H1 (cell line): Measurements from ENCODE around the gene PHYHD1. TPM values are rescaled to one million over a fixed set of nuclear protein-coding genes. Genes with fewer than 3 reads are reported as not detected.

Experiments used
- CTCF ChIA-PET: fragments of 300-600 bp; sonication (Branson Sonifier 250); formaldehyde crosslinking; loops from one replicate; lab custom pipeline; 2021; ENCODE audit not compliant: partially characterized antibody; lab: Charles Lee
- POLR2A ChIA-PET: fragments of 300-600 bp; sonication (Branson Sonifier 250); formaldehyde crosslinking; loops from one replicate; lab custom pipeline; 2021; ENCODE audit warnings: inconsistent platforms; ENCODE audit not compliant: partially characterized antibody; lab: Charles Lee
- DNase-seq, 2 experiments: peaks; one replicate each; pipeline versions ENCODE4 v3.0.0 to v3.0.0-alpha.2; 2010 to 2022; ENCODE audit warnings: low spot score in 2 of 2, low read depth in 1 of 2, mixed read lengths in 1 of 2
- FAIRE-seq: peaks from 2 replicates; lab custom pipeline; 2011; peaks lifted over from hg19 to GRCh38; lab: Jason Lieb, UNC
- H2AFZ ChIP-seq: 2 replicates; pipeline ENCODE4 v1.8.1; 2012; ENCODE audit warnings: low read length, inconsistent platforms
- H2AK5ac ChIP-seq: 2 replicates; pipeline ENCODE4 v1.6.1; 2013; ENCODE audit warnings: low read depth, low read length
- H2BK120ac ChIP-seq: replicated peaks from 2 replicates; pipeline ENCODE3; 2013; ENCODE audit warnings: low read depth, low read length, inconsistent platforms
- H2BK12ac ChIP-seq: 2 replicates; pipeline ENCODE4 v1.6.1; 2013; ENCODE audit warnings: low read depth, low read length
- H2BK15ac ChIP-seq: 2 replicates; pipeline ENCODE4 v1.6.1; 2013; ENCODE audit warnings: low read length
- H2BK20ac ChIP-seq: 2 replicates; pipeline ENCODE4 v1.6.1; 2013; ENCODE audit warnings: low read length
- H2BK5ac ChIP-seq: 2 replicates; pipeline ENCODE4 v1.6.1; 2013; ENCODE audit warnings: low read depth, low read length
- H3K14ac ChIP-seq: 2 replicates; pipeline ENCODE4 v1.6.1; 2013; ENCODE audit warnings: inconsistent platforms; ENCODE audit not compliant: insufficient read length
- H3K18ac ChIP-seq: 2 replicates; pipeline ENCODE4 v1.6.1; 2013; ENCODE audit warnings: low read length; ENCODE audit errors: extremely low read depth
- H3K23ac ChIP-seq: 2 replicates; pipeline ENCODE4 v1.6.1; 2013; ENCODE audit warnings: inconsistent platforms; ENCODE audit not compliant: insufficient read length
- H3K23me2 ChIP-seq: 2 replicates; pipeline ENCODE4 v1.6.1; 2013; ENCODE audit warnings: low read depth, low read length
- H3K27ac ChIP-seq: 2 replicates; pipeline ENCODE4 v1.6.1; 2011; ENCODE audit warnings: low read depth, low read length, inconsistent platforms
- H3K27me3 ChIP-seq, 4 experiments: replicated peaks in 1 of 4; 1 replicate in 1 of 4; 2 replicates in 3 of 4; pipeline versions ENCODE4 v1.6.1 to v1.8.1; 2011 to 2013; ENCODE audit warnings: low read length in 3 of 4, mild to moderate bottlenecking in 3 of 4, inconsistent platforms in 2 of 4, mixed read lengths in 2 of 4, moderate library complexity in 1 of 4; ENCODE audit not compliant: control insufficient read depth in 3 of 4, insufficient read depth in 3 of 4; ENCODE audit errors: extremely low read depth in 1 of 4
- H3K36me3 ChIP-seq, 4 experiments: 2 replicates each; pipeline versions ENCODE4 v1.6.1 to v1.8.1; 2011 to 2013; ENCODE audit warnings: mild to moderate bottlenecking in 4 of 4, low read length in 3 of 4, moderate library complexity in 2 of 4, control low read depth in 1 of 4, inconsistent platforms in 1 of 4; ENCODE audit not compliant: insufficient read depth in 4 of 4, control insufficient read depth in 2 of 4
- H3K4ac ChIP-seq: replicated peaks from 2 replicates; pipeline ENCODE3; 2013; ENCODE audit warnings: low read length, low read depth, mixed read lengths, inconsistent platforms; ENCODE audit not compliant: insufficient read length
- H3K4me1 ChIP-seq, 4 experiments: replicated peaks in 1 of 4; 1 replicate in 1 of 4; 2 replicates in 3 of 4; pipeline versions ENCODE4 v1.6.1 to v1.8.1; 2011 to 2013; ENCODE audit warnings: low read length in 3 of 4, inconsistent platforms in 2 of 4, mixed read lengths in 1 of 4; ENCODE audit not compliant: insufficient read depth in 4 of 4, control insufficient read depth in 3 of 4
- H3K4me2 ChIP-seq, 2 experiments: 2 replicates each; pipeline versions ENCODE4 v1.6.1 to v1.8.1; 2011 to 2013; ENCODE audit warnings: low read depth in 2 of 2, low read length in 2 of 2, control low read depth in 1 of 2, inconsistent platforms in 1 of 2, mild to moderate bottlenecking in 1 of 2; ENCODE audit not compliant: insufficient read depth in 1 of 2
- H3K4me3 ChIP-seq, 4 experiments: fragments of 200-600, 300-600 bp in 1 of 4; sonication (generic), shearing (Covaris generic), sonication (Bioruptor Twin) in 1 of 4; 2 replicates each; pipeline versions ENCODE4 v1.5.1 to v1.8.1; 2011 to 2016; ENCODE audit warnings: low read length in 4 of 4, low read depth in 3 of 4, control low read depth in 2 of 4, inconsistent platforms in 2 of 4, mild to moderate bottlenecking in 2 of 4, mixed read lengths in 1 of 4, moderate library complexity in 1 of 4; ENCODE audit not compliant: insufficient read depth in 2 of 4; ENCODE audit errors: extremely low read depth in 1 of 4
- H3K56ac ChIP-seq: replicated peaks from 2 replicates; pipeline ENCODE3; 2013; ENCODE audit warnings: low read depth, mild to moderate bottlenecking, mixed read lengths, low read length, inconsistent platforms; ENCODE audit not compliant: insufficient read length
- H3K79me1 ChIP-seq: 2 replicates; pipeline ENCODE4 v1.6.1; 2013; ENCODE audit warnings: low read depth, low read length, control low read depth
- H3K79me2 ChIP-seq, 2 experiments: 2 replicates each; pipeline versions ENCODE4 v1.6.1 to v1.8.1; 2012 to 2013; ENCODE audit warnings: low read length in 2 of 2, mild to moderate bottlenecking in 2 of 2, inconsistent platforms in 1 of 2; ENCODE audit not compliant: insufficient read depth in 2 of 2, control insufficient read depth in 1 of 2
- H3K9ac ChIP-seq, 4 experiments: replicated peaks in 1 of 4; 1 replicate in 1 of 4; 2 replicates in 3 of 4; pipeline versions ENCODE4 v1.6.1 to v1.8.1; 2011 to 2013; ENCODE audit warnings: low read depth in 3 of 4, low read length in 3 of 4, control low read depth in 2 of 4, mild to moderate bottlenecking in 2 of 4, moderate library complexity in 2 of 4, inconsistent platforms in 1 of 4; ENCODE audit errors: extremely low read depth in 1 of 4
- H3K9me3 ChIP-seq, 2 experiments: 2 replicates each; pipeline versions ENCODE4 v1.6.1 to v1.8.1; 2012 to 2013; ENCODE audit warnings: mild to moderate bottlenecking in 2 of 2, moderate library complexity in 2 of 2, control low read depth in 1 of 2, inconsistent platforms in 1 of 2, low read depth in 1 of 2, low read length in 1 of 2, mixed read lengths in 1 of 2; ENCODE audit not compliant: insufficient read depth in 2 of 2
- H4K20me1 ChIP-seq, 2 experiments: replicated peaks in 1 of 2; 2 replicates each; pipeline versions ENCODE3 to v1.8.1; 2011 to 2013; ENCODE audit warnings: inconsistent platforms in 2 of 2, low read length in 2 of 2, mild to moderate bottlenecking in 1 of 2; ENCODE audit not compliant: insufficient read depth in 2 of 2, control insufficient read depth in 1 of 2
- H4K5ac ChIP-seq: 2 replicates; pipeline ENCODE4 v1.6.1; 2013; ENCODE audit warnings: low read length, low read depth, mixed read lengths, inconsistent platforms; ENCODE audit not compliant: insufficient read length
- H4K8ac ChIP-seq: 2 replicates; pipeline ENCODE4 v1.8.0; 2013; ENCODE audit warnings: mild to moderate bottlenecking, moderate library complexity, low read length, inconsistent platforms; ENCODE audit not compliant: insufficient read depth; ENCODE audit errors: extremely low read depth
- H4K91ac ChIP-seq: replicated peaks from 2 replicates; pipeline ENCODE3; 2013; ENCODE audit warnings: low read length, mixed read lengths, inconsistent platforms; ENCODE audit not compliant: insufficient read length
- CHD1 ChIP-seq: IDR thresholded peaks from 2 replicates; pipeline ENCODE4 v1.6.1; 2012; ENCODE audit warnings: low read depth, low read length, improper control_type of control experiment
- KDM5A ChIP-seq: fragments of 200-600 bp; IDR thresholded peaks from 2 replicates; pipeline ENCODE4 v1.7.1; 2012; ENCODE audit warnings: mild to moderate bottlenecking, low read length, inconsistent platforms, mixed read lengths
- WGBS, 2 experiments: shearing (Covaris generic) in 1 of 2; methylation state at CpG; one replicate each; pipeline versions ENCODE4 v1.1.6 to v1.1.7; 2013 to 2015; ENCODE audit warnings: low lambda C conversion rate in 2 of 2, mixed read lengths in 2 of 2, inconsistent platforms in 1 of 2, low coverage in 1 of 2, missing lambda C conversion rate in 1 of 2; ENCODE audit not compliant: insufficient replicate concordance in 2 of 2, insufficient coverage in 1 of 2, insufficient read length in 1 of 2; ENCODE audit errors: extremely low coverage in 1 of 2, missing lambda C conversion rate in 1 of 2; 5-methylcytosine and 5-hydroxymethylcytosine counted together
- polyA plus RNA-seq, 7 experiments: library from polyadenylated mRNA; depleted of rRNA in 3 of 7; stranded (reverse) in 5 of 7; unstranded in 2 of 7; fragments of >200 nt in 5 of 7; fragments of 200-250 nt in 2 of 7; gene quantifications; 1 replicate in 5 of 7; 2 replicates in 1 of 7; 4 replicates in 1 of 7; pipeline versions ENCODE4 v1.2.1 to v1.2.3, GENCODE V29; 2011 to 2013; ENCODE audit warnings: missing spikeins in 2 of 7, mixed read lengths in 2 of 7
- total RNA-seq: library from RNA; stranded (reverse); fragmentation: NEBNext Ultra II Directional; extraction: Animal tissue kit (Norgen Biotek cat#: 25700); gene quantifications from 2 replicates; pipeline ENCODE4 v1.2.1, GENCODE V29; 2021

PHYHD1 gene
- total and polyA plus RNA-seq, 2 of the 8 experiments (the other 6 are each of a cell fraction or from before 2014, with no cell fraction given): 14.1 to 25.6 TPM

DNA sequence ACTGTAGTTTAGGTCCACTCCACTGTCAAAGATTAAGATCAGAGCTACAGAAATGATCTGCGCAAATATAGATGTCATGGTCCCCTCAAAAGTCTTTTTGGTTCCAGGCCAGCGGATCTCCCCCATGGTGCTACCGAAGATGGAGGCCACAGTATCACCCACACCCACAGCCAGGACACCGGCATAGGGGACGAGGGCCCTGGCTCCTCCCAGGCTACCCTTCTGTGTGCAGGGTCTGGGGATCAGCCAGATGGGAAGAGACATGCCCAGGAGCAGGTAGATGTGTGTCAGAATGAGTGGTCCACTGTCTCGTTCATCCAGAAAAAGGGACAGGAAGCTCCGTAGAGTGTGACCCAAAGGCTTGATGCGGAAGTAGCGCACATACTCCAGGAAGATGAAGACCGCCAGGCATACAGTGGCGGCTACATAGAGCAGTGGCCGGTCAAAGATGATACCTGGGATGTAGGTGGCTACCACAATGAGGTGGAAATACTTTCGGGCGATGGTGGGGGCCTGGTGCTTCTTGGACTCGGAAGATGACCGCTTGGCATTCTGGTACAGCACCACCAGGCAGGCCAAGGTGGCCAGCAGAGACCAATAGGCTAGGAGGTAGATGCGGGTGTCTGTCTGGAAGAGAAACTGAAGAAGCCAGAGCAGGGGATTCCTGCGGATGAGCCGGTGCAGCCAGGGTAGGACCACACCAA lies 25.2 kb downstream of the PHYHD1 start:
- Histone ChIP-seq H3K36me3 (peaks cover 0 to 17% (median 6%) of the 10 kb centered on the region in 4 experiments; a peak in 5 of 8 replicates), H3K23ac (no peak overlapping the region), H4K5ac (no peak overlapping the region), H2BK120ac (no peak overlapping the region), H3K9ac (no peak overlapping the region), H3K14ac (no peak overlapping the region), H3K4me1 (peaks cover 0 to 9% (median 6%) of the 10 kb centered on the region in 4 experiments; a peak in 3 of 7 replicates), H2BK20ac (no peak overlapping the region), H2AK5ac (0 out of 2 replicates have a peak overlapping the region, but pooled peaks have one; percentile 86), H3K56ac (no peak overlapping the region), H3K4ac (no peak overlapping the region), H3K79me2 (peaks cover 0 to 17% of the 10 kb centered on the region in 2 experiments; a peak in 1 of 4 replicates), H3K9me3 (no peaks in the 10 kb centered on the region), H2BK12ac (no peak overlapping the region), H3K18ac (no peak overlapping the region), H3K27me3 (no peaks in the 10 kb centered on the region), H4K20me1 (peaks cover 0 to 1% of the 10 kb centered on the region in 2 experiments), H4K8ac (no peak overlapping the region), H3K79me1 (peaks cover 10% of the 10 kb centered on the region), H3K4me3 (peak overlapping the region in 1 of 4 experiments; percentile 96; a peak in 1 of 8 replicates), H2BK15ac (no peak overlapping the region), H4K91ac (no peak overlapping the region), H3K23me2 (peaks cover 13% of the 10 kb centered on the region), H3K27ac (no peak overlapping the region), H3K4me2 (peak overlapping the region; percentile 87 to 92), H2BK5ac (no peak overlapping the region; the same call in 1 of the 2 replicates), H2AFZ (no peak overlapping the region)
- DNase-seq: no peak
- ChIA-PET CTCF (interaction anchor here (0.6 to 1.0 kb wide), 3 partner anchors 61 to 116 kb away, joined by 3 read pairs; partner anchors contain the start of gene SPOUT1), POLR2A (interaction anchor here (0.7 to 1.5 kb wide), 5 partner anchors 28 to 681 kb away, joined by 3 read pairs; no protein-coding TSS in a partner anchor)
- TF ChIP-seq KDM5A: no peak
- TF ChIP-seq CHD1: no peak
- no peak for FAIRE-seq
- WGBS, 2 experiments: 96% methylated on average over 19 of the region's 19 CpGs; no CpG with 5 or more reads in 1 of the 2 experiments
